CD8-positive, alpha-beta memory T cell (primary cell): Measurements from ENCODE around the gene PPP1R14B. TPM values are rescaled to one million over a fixed set of nuclear protein-coding genes. Genes with fewer than 3 reads are reported as not detected.
A peak's percentile ranks its signal among the peaks of the same experiment; 100 is the strongest.

Source experiments
- CTCF ChIA-PET: fragments of 350-600 bp; sonication (Branson Sonifier 250); formaldehyde crosslinking; loops from one replicate; lab custom pipeline; 2021; ENCODE audit warnings: antibody characterized with exemption; lab: Charles Lee
- POLR2A ChIA-PET: fragments of 350-600 bp; sonication (Branson Sonifier 250); formaldehyde crosslinking; loops from one replicate; lab custom pipeline; 2021; ENCODE audit warnings: antibody characterized with exemption; lab: Charles Lee
- DNase-seq, 5 donors: peaks; one replicate each; pipeline versions ENCODE4 v3.0.0 to v3.0.0-alpha.2; 2020 to 2022; ENCODE audit warnings: mixed read lengths in 1 of 5
- H3K27ac ChIP-seq: one replicate; pipeline ENCODE4 v1.7.0; 2013; ENCODE audit warnings: low read depth, mild to moderate bottlenecking, low read length, moderate library complexity
- H3K27me3 ChIP-seq: 2 replicates; pipeline ENCODE4 v1.7.0; 2013; ENCODE audit warnings: low read length, mild to moderate bottlenecking; ENCODE audit not compliant: insufficient read depth, poor library complexity, severe bottlenecking
- H3K36me3 ChIP-seq: 2 replicates; pipeline ENCODE4 v1.7.0; 2013; ENCODE audit warnings: mild to moderate bottlenecking, low read length, moderate library complexity; ENCODE audit not compliant: insufficient read depth
- H3K4me1 ChIP-seq: 2 replicates; pipeline ENCODE4 v1.7.0; 2013; ENCODE audit warnings: mild to moderate bottlenecking, low read length, moderate library complexity; ENCODE audit not compliant: insufficient read depth
- H3K4me3 ChIP-seq: 2 replicates; pipeline ENCODE4 v1.7.0; 2013; ENCODE audit warnings: mild to moderate bottlenecking, low read length
- H3K9me3 ChIP-seq: 2 replicates; pipeline ENCODE4 v1.7.0; 2013; ENCODE audit warnings: mild to moderate bottlenecking, low read length
- H3K27ac Mint-ChIP-seq, 8 donors: one replicate each; pipeline ENCODE4 v1.8.0; 2020 to 2021; ENCODE audit warnings: mixed read lengths in 8 of 8, mild to moderate bottlenecking in 6 of 8, inconsistent platforms in 3 of 8, moderate library complexity in 3 of 8
- H3K27me3 Mint-ChIP-seq, 2 donors: one replicate each; pipeline ENCODE4 v1.8.0; 2020 to 2021; ENCODE audit warnings: mixed read lengths in 2 of 2, mild to moderate bottlenecking in 1 of 2, moderate library complexity in 1 of 2
- H3K36me3 Mint-ChIP-seq, 3 donors: one replicate each; pipeline ENCODE4 v1.8.0; 2020 to 2021; ENCODE audit warnings: mixed read lengths in 3 of 3, inconsistent platforms in 1 of 3, mild to moderate bottlenecking in 1 of 3
- H3K4me1 Mint-ChIP-seq, 3 donors: one replicate each; pipeline ENCODE4 v1.8.0; 2020 to 2021; ENCODE audit warnings: mixed read lengths in 3 of 3, inconsistent platforms in 1 of 3, mild to moderate bottlenecking in 1 of 3
- H3K4me3 Mint-ChIP-seq, 7 donors: one replicate each; pipeline ENCODE4 v1.8.0; 2020 to 2021; ENCODE audit warnings: mixed read lengths in 7 of 7, mild to moderate bottlenecking in 6 of 7, moderate library complexity in 4 of 7, inconsistent platforms in 2 of 7
- H3K9me3 Mint-ChIP-seq, 5 donors: one replicate each; pipeline ENCODE4 v1.8.0; 2020 to 2022; ENCODE audit warnings: mixed read lengths in 5 of 5, mild to moderate bottlenecking in 3 of 5, moderate library complexity in 2 of 5, inconsistent platforms in 1 of 5
- polyA plus RNA-seq: library from polyadenylated mRNA; unstranded; fragments of 300-500 nt; fragmentation: Illumina TruSeq; gene quantifications from one replicate; pipeline ENCODE4 v1.2.3, GENCODE V29; 2021
- total RNA-seq, 2 experiments: library from RNA; stranded (reverse); gene quantifications; one replicate each; pipeline ENCODE4 v1.2.3, GENCODE V29; 2021

Gene PPP1R14B
- total and polyA plus RNA-seq, 3 experiments from 2014 or later: 57.3 to 381 (median 365) TPM

- peak in 1 of 5 donors; percentile 44 for DNase-seq
- Histone ChIP-seq H3K4me3 (no peak overlapping the region), H3K27ac (no peak overlapping the region), H3K27me3 (no peaks in the 10 kb centered on the region), H3K36me3 (no peaks in the 10 kb centered on the region), H3K9me3 (no peaks in the 10 kb centered on the region), H3K4me1 (peaks cover 35% of the 10 kb centered on the region)
- Mint-ChIP-seq H3K27me3 (peaks cover 0 to 2% of the 10 kb centered on the region in 2 donors), H3K4me3 (peak overlapping the region in 2 of 7 donors; percentile 23 to 84), H3K36me3 (peaks cover 0 to 30% (median 0%) of the 10 kb centered on the region in 3 donors), H3K27ac (peak overlapping the region in 5 of 8 donors; percentile 47 to 100 (median 77)), H3K4me1 (peaks cover 21 to 54% (median 27%) of the 10 kb centered on the region in 3 donors), H3K9me3 (no peaks in the 10 kb centered on the region)
- ChIA-PET POLR2A (interaction anchor here (1.3 kb wide), 1 partner anchor 32 kb away, joined by 3 read pairs; no protein-coding TSS in a partner anchor), CTCF (interaction anchor here (1.0 to 1.9 kb wide), 3 partner anchors 9 to 52 kb away, joined by 3 to 6 read pairs (median 3); partner anchors contain the start of genes PPP1R14B and STIP1)
These were observed 9.2 kb downstream of the PPP1R14B start for GRCh38 chr11:64237484-64237951.

- ChIA-PET POLR2A (interaction anchor here (1.2 to 2.5 kb wide), 2 partner anchors 9 to 10 kb away, joined by 3 to 8 read pairs; partner anchors contain the start of genes NUDT22 and PPP1R14B), CTCF (interaction anchor here (0.7 to 3.2 kb wide), 7 partner anchors 9 to 69 kb away, joined by 3 to 11 read pairs (median 6); partner anchors contain the start of genes FERMT3, NUDT22, PLCB3 and TRPT1)
- DNase-seq: peak in 1 of 5 donors; percentile 45
- Histone ChIP-seq H3K36me3 (no peaks in the 10 kb centered on the region), H3K27ac (peak overlapping the region; percentile 49), H3K4me3 (peak overlapping the region; percentile 67), H3K9me3 (no peaks in the 10 kb centered on the region), H3K27me3 (no peaks in the 10 kb centered on the region), H3K4me1 (peaks cover 44% of the 10 kb centered on the region)
- no peaks in the 10 kb centered on the region for H3K9me3 Mint-ChIP-seq
- H3K4me1 Mint-ChIP-seq: peaks cover 24 to 58% (median 40%) of the 10 kb centered on the region in 3 donors
- peak overlapping the region; percentile 75 to 96 (median 86) for H3K27ac Mint-ChIP-seq
- peak overlapping the region; percentile 70 to 89 (median 79) for H3K4me3 Mint-ChIP-seq
- peaks cover 0 to 2% of the 10 kb centered on the region in 2 donors for H3K27me3 Mint-ChIP-seq
- peaks cover 0 to 25% (median 0%) of the 10 kb centered on the region in 3 donors for H3K36me3 Mint-ChIP-seq
These were observed 11.1 kb downstream of the PPP1R14B start for GRCh38 chr11:64235437-64236161.

DNA sequence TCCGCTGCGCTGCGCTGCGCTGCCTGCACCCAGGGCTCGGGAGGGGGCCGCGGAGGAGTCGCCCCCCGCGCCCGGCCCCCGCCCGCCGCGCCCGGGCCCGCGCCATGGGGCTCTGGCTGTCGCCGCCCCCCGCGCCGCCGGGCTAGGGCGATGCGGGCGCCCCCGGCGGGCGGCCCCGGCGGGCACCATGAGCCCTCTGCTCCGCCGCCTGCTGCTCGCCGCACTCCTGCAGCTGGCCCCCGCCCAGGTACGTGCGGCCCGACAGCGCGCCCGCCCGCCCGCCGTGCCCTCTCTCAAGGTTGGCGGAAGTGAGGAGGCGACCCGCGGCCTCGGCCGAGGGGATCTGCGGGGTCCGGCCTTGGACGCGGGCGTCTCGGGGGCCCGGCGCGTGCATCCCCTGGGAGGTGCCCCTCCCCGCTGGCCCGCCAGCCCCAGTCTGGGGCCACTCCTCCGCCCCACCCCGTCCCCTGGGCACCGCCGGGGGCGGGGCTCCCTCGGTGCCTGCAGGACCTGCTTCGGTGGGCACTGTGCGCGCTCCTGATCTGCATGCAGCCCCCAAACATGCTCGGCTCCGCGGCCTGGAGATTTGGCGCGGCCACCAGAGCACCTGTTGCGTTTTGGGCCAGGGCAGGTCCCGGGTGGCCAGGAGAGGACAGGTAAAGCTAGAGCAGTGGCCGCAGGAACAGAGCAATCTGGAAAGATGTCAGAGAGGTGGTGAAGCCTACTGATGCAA lies 11.9 kb downstream of the PPP1R14B start:
- no peaks in the 10 kb centered on the region for H3K9me3 ChIP-seq
- H3K36me3 ChIP-seq: no peaks in the 10 kb centered on the region
- Mint-ChIP-seq H3K4me3 (peak overlapping the region; percentile 70 to 89 (median 79)), H3K27me3 (peaks cover 0 to 2% of the 10 kb centered on the region in 2 donors), H3K36me3 (peaks cover 0 to 28% (median 0%) of the 10 kb centered on the region in 3 donors), H3K27ac (peak overlapping the region; percentile 75 to 96 (median 86)), H3K9me3 (no peaks in the 10 kb centered on the region), H3K4me1 (peaks cover 21 to 57% (median 35%) of the 10 kb centered on the region in 3 donors)
- H3K4me1 ChIP-seq: peaks cover 38% of the 10 kb centered on the region
- peak overlapping the region; percentile 67 for H3K4me3 ChIP-seq
- ChIA-PET CTCF (interaction anchor here (0.6 to 3.2 kb wide), 8 partner anchors 8 to 69 kb away, joined by 3 to 11 read pairs (median 4); partner anchors contain the start of genes FERMT3, NUDT22, PLCB3 and TRPT1), POLR2A (interaction anchor here (1.2 to 2.5 kb wide), 2 partner anchors 8 to 11 kb away, joined by 3 to 8 read pairs; partner anchors contain the start of genes NUDT22 and PPP1R14B)
- no peaks in the 10 kb centered on the region for H3K27me3 ChIP-seq
- DNase-seq: peak; percentile 51 to 72 (median 64)
- peak overlapping the region; percentile 49 for H3K27ac ChIP-seq

DNA sequence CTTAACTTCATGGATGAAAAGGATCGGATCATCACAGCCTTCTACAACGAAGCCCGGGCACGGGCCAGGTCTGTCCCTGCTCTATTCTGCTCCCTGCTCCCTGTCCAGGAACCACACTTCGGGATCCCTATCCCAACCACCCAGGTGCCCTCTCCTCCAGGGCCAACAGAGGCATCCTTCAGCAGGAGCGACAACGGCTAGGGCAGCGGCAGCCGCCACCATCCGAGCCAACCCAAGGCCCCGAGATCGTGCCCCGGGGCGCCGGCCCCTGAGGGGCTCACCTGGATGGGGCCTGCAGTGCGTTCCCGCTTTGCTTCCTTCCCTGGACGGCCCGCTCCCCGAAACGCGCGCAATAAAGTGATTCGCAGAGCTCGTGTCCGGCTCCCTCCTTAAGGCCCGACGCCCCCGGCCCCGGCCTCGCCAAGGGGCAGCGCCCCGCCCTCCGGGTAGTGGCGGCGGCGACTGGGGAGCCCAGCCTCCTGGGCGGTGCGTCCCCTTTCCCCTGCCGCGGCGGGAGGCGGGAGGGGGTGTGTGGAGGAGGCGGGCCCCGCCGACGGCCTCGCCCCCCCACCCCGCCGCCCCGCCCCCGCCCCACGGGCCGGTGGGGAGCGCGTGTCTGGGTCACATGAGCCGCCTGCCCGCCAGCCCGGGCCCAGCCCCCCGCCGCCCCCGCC lies 12.7 kb downstream of the PPP1R14B start, which contains the start of gene VEGFB:
Gene VEGFB (plus strand): TSS at position 672 of the 674 bp plus-strand sequence. CDS start 250 bp downstream, outside the sequence.
- Histone ChIP-seq H3K27me3 (no peaks in the 10 kb centered on the region), H3K9me3 (no peaks in the 10 kb centered on the region), H3K4me1 (peaks cover 44% of the 10 kb centered on the region), H3K27ac (peak within 1 kb of the TSS; percentile 49), H3K36me3 (no peaks in the 10 kb centered on the region), H3K4me3 (peak within 1 kb of the TSS; percentile 67)
- Mint-ChIP-seq H3K36me3 (peaks cover 0 to 28% (median 0%) of the 10 kb centered on the region in 3 donors), H3K9me3 (no peaks in the 10 kb centered on the region), H3K4me3 (peak within 1 kb of the TSS; percentile 78 to 97 (median 83)), H3K27ac (peak within 1 kb of the TSS; percentile 75 to 96 (median 89)), H3K4me1 (peaks cover 27 to 62% (median 41%) of the 10 kb centered on the region in 3 donors), H3K27me3 (peaks cover 0 to 2% of the 10 kb centered on the region in 2 donors)
- ChIA-PET CTCF (interaction anchor here (1.0 to 3.2 kb wide), 3 partner anchors 27 to 67 kb away, joined by 3 to 11 read pairs (median 6); partner anchors contain the start of gene FERMT3), POLR2A (interaction anchor here (2.5 kb wide), 1 partner anchor 12 kb away, joined by 8 read pairs; the partner anchor contains the start of gene PPP1R14B)
- DNase-seq: peak; percentile 65 to 82 (median 70)

DNA sequence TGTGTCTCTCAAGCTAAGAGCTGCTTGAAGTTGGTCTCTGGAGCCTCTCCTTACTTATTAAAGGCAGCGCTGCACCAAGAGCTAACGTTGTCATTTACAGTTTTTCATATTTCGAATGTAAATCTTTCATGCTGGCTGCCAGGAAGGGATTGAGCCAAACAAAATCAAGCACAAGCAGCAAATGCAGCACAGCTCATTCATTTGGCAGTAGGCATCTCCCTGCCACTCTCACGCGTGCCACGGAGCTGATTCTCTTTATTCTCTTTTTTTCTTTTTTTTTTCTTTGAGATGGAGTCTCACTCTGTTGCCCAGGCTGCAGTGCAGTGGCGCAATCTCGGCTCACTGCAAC lies 13.8 kb downstream of the PPP1R14B start:
- H3K4me1 ChIP-seq: peaks cover 48% of the 10 kb centered on the region
- H3K4me1 Mint-ChIP-seq: peaks cover 29 to 60% (median 48%) of the 10 kb centered on the region in 3 donors

GRCh38 chr11:64232182-64232966 lies 14.4 kb downstream of the PPP1R14B start:
- H3K27me3 ChIP-seq: no peaks in the 10 kb centered on the region
- no peak overlapping the region for H3K27ac ChIP-seq
- no peak overlapping the region for H3K4me3 ChIP-seq
- peaks cover 33 to 65% (median 52%) of the 10 kb centered on the region in 3 donors for H3K4me1 Mint-ChIP-seq
- H3K4me3 Mint-ChIP-seq: peak overlapping the region; percentile 60 to 97 (median 85)
- ChIA-PET CTCF (interaction anchor here (0.8 to 1.6 kb wide), 7 partner anchors 8 to 72 kb away, joined by 3 to 4 read pairs (median 3); partner anchors contain the start of genes FKBP2 and PLCB3), POLR2A (interaction anchor here (1.1 to 1.3 kb wide), 3 partner anchors 9 to 24 kb away, joined by 3 read pairs; partner anchors contain the start of gene FKBP2)
- peak in 1 of 5 donors; percentile 49 for DNase-seq
- no peaks in the 10 kb centered on the region for H3K9me3 ChIP-seq
- peaks cover 51% of the 10 kb centered on the region for H3K4me1 ChIP-seq
- no peaks in the 10 kb centered on the region for H3K9me3 Mint-ChIP-seq
- H3K36me3 ChIP-seq: no peaks in the 10 kb centered on the region
- H3K27ac Mint-ChIP-seq: peak overlapping the region; percentile 37 to 96 (median 78)
- peaks cover 0 to 2% of the 10 kb centered on the region in 2 donors for H3K27me3 Mint-ChIP-seq
- peaks cover 0 to 13% (median 0%) of the 10 kb centered on the region in 3 donors for H3K36me3 Mint-ChIP-seq

More for the DNA sequence above, 13.8 kb downstream of the PPP1R14B start:
- no peaks in the 10 kb centered on the region for H3K27me3 ChIP-seq
- ChIA-PET CTCF (interaction anchor here (0.7 to 1.6 kb wide), 5 partner anchors 9 to 68 kb away, joined by 3 to 4 read pairs (median 3); partner anchors contain the start of gene PLCB3), POLR2A (interaction anchor here (1.1 to 2.5 kb wide), 4 partner anchors 8 to 25 kb away, joined by 3 to 8 read pairs (median 3); partner anchors contain the start of genes FKBP2 and PPP1R14B)
- no peak overlapping the region for H3K4me3 ChIP-seq
- peaks cover 0 to 17% (median 0%) of the 10 kb centered on the region in 3 donors for H3K36me3 Mint-ChIP-seq
- DNase-seq: no peak
- H3K9me3 ChIP-seq: no peaks in the 10 kb centered on the region
- peak overlapping the region; percentile 37 to 96 (median 77) for H3K27ac Mint-ChIP-seq
- peak overlapping the region; percentile 36 to 97 (median 72) for H3K4me3 Mint-ChIP-seq
- no peaks in the 10 kb centered on the region for H3K9me3 Mint-ChIP-seq
- peaks cover 0 to 2% of the 10 kb centered on the region in 2 donors for H3K27me3 Mint-ChIP-seq
- no peaks in the 10 kb centered on the region for H3K36me3 ChIP-seq
- no peak overlapping the region for H3K27ac ChIP-seq
